Heart left ventricle (tissue), 16 donors: ENCODE data around the gene PFKFB4. TPM values are rescaled to one million over a fixed set of nuclear protein-coding genes. Genes with fewer than 3 reads are reported as not detected.
"Not testable (repeated sequence)": the region's sequence is repeated elsewhere in the genome, so short reads cannot be mapped to it uniquely, and the experiment has no call there.

ENCODE experiments used
- ATAC-seq, 4 donors: fragments of 200-7000 bp; cut with Tn5 transposase; one replicate each; pipeline ENCODE4 v1.9.1; 2020 to 2022; ENCODE audit warnings: moderate library complexity in 4 of 4, mild to moderate bottlenecking in 3 of 4, moderate number of reproducible peaks in 1 of 4
- DNase-seq, 5 donors: peaks; one replicate each; pipeline ENCODE4 v3.0.0-alpha.2; 2020
- H3K27ac ChIP-seq, 12 donors: fragments of 200-600 bp; sonication (generic) in 4 of 12; one replicate each; pipeline versions ENCODE4 v1.5.0 to v1.8.0; 2016 to 2022; ENCODE audit warnings: mild to moderate bottlenecking in 2 of 12
- H3K27me3 ChIP-seq, 9 donors: fragments of 200-600 bp; sonication (generic) in 2 of 9; one replicate each; pipeline versions ENCODE4 v1.5.1 to v1.8.0; 2016 to 2022; ENCODE audit warnings: mild to moderate bottlenecking in 3 of 9
- H3K36me3 ChIP-seq, 9 donors: fragments of 200-600 bp; sonication (generic) in 2 of 9; one replicate each; pipeline versions ENCODE4 v1.5.0 to v1.8.0; 2018 to 2022; ENCODE audit warnings: mild to moderate bottlenecking in 2 of 9
- H3K4me1 ChIP-seq, 12 donors: fragments of 200-600 bp; sonication (generic) in 4 of 12; one replicate each; pipeline versions ENCODE4 v1.5.0 to v1.8.0; 2016 to 2022; ENCODE audit warnings: mild to moderate bottlenecking in 3 of 12
- H3K4me3 ChIP-seq, 12 donors: fragments of 200-600 bp; sonication (generic) in 4 of 12; one replicate each; pipeline versions ENCODE4 v1.5.0 to v1.8.0; 2017 to 2022; ENCODE audit warnings: mild to moderate bottlenecking in 9 of 12, moderate library complexity in 4 of 12
- H3K9me3 ChIP-seq, 12 donors: fragments of 200-600 bp; sonication (generic) in 4 of 12; one replicate each; pipeline versions ENCODE4 v1.5.0 to v1.8.0; 2016 to 2022; ENCODE audit warnings: mild to moderate bottlenecking in 1 of 12
- POLR2A ChIP-seq, 2 donors: fragments of 450-650 bp; IDR thresholded peaks; one replicate each; pipeline ENCODE4 v1.6.1; 2017; ENCODE audit warnings: antibody characterized with exemption in 2 of 2, mild to moderate bottlenecking in 2 of 2, moderate library complexity in 2 of 2
- WGBS, 4 donors: extraction: QIAGEN DNeasy Blood & Tissue Kit in 2 of 4; methylation state at CpG; one replicate each; pipeline versions ENCODE4 v1.1.5 to v1.1.7; 2013 to 2018; 5-methylcytosine and 5-hydroxymethylcytosine counted together
- intact Hi-C, 10 donors: fragments of 100-400 bp; cut with DNase I; formaldehyde crosslinking; loops; one replicate each; pipeline versions ENCODE4 v1.11.1 to v1.14.2; 2022
- polyA plus RNA-seq, 2 donors: library from polyadenylated mRNA; stranded (reverse); fragments of 200-250 nt; gene quantifications; one replicate each; pipeline ENCODE4 v1.2.3, GENCODE V29; 2013
- total RNA-seq, 9 donors: library from RNA; depleted of rRNA in 2 of 9; stranded (reverse); fragments of >200 nt in 2 of 9; fragmentation: NEBNext Ultra II Directional in 3 of 9; extraction: Animal tissue kit (Norgen Biotek cat#: 25700) in 3 of 9; gene quantifications; one replicate each; pipeline versions ENCODE4 v1.1.0 to v1.2.4, GENCODE V29; 2016 to 2023
- TF ChIP-seq, protein P1 (sequence below), 12 donors: fragments of 200-600 bp; sonication (generic) in 4 of 12; IDR thresholded peaks; one replicate each; pipeline versions ENCODE4 v1.5.0 to v1.8.0; 2018 to 2022; ENCODE audit warnings: antibody characterized with exemption in 12 of 12, mild to moderate bottlenecking in 5 of 12
- donor health status: ischemic (EF 13 %, LVEDD 7.1; RV severe dilation, severe dysfunction).
- donor health status: healthy with polysubstance abuse.
- donor health status: DM: no; HTN: yes; CAD: no.
- donor health status: DM: no; HTN: no; CAD: no.
- donor health status: ischemic (EF 25% LVEDD 6.9; RV normal size, moderate dysfunction).
- donor health status: ischemic (EF 25% LVEDD 5.7; RV mildly dilated, moderate dysfunction).
- donor health status: healthy.
- donor health status: DM: yes; HTN: yes; CAD: no.
- donor health status: ischemic (EF 35%, LVEDD 5.7; RV mildly dilated, moderate dysfunction).
- donor health status: nonischemic (EF 11% LVEDD 7.7; RV severe dilation, severe dysfunction).
- donor health status: DM: yes; HTN: yes; CAD: no.
- donor health status: PGD.
- donor health status: ischemic (EF 29% LVEDD 5.4; RV normal size, mild dysfunction).
- donor health status: nonischemic (EF 23%, LVEDD 6.1; RV moderate dilation, normal function).

The PFKFB4 gene
- total and polyA plus RNA-seq, 11 donors: 0.44 to 9.1 (median 1.2) TPM

- DNase-seq (peak in 1 of 5 donors; percentile 24), ATAC-seq (no peak)
- Histone ChIP-seq H3K4me1 (peaks cover 0 to 48% (median 13%) of the 10 kb centered on the region in 12 donors), H3K4me3 (no peak overlapping the region), H3K9me3 (no peaks in the 10 kb centered on the region), H3K36me3 (no peaks in the 10 kb centered on the region), H3K27ac (peak overlapping the region in 1 of 12 donors; percentile 84), H3K27me3 (no peaks in the 10 kb centered on the region)
- no peak for TF ChIP-seq POLR2A (IDR thresholded peaks at IDR 0.05)
- TF ChIP-seq, protein P1, sequence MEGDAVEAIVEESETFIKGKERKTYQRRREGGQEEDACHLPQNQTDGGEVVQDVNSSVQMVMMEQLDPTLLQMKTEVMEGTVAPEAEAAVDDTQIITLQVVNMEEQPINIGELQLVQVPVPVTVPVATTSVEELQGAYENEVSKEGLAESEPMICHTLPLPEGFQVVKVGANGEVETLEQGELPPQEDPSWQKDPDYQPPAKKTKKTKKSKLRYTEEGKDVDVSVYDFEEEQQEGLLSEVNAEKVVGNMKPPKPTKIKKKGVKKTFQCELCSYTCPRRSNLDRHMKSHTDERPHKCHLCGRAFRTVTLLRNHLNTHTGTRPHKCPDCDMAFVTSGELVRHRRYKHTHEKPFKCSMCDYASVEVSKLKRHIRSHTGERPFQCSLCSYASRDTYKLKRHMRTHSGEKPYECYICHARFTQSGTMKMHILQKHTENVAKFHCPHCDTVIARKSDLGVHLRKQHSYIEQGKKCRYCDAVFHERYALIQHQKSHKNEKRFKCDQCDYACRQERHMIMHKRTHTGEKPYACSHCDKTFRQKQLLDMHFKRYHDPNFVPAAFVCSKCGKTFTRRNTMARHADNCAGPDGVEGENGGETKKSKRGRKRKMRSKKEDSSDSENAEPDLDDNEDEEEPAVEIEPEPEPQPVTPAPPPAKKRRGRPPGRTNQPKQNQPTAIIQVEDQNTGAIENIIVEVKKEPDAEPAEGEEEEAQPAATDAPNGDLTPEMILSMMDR (IDR thresholded peaks at IDR 0.05): no peak
- WGBS, 4 donors: 79 to 88% (median 85%) methylated on average over 11 to 14 of the region's 14 CpGs
- intact Hi-C loops: loop anchor here in 1 of 10 donors (10.0 kb wide), 1 partner anchor 278 kb away; no protein-coding TSS in a partner anchor
Observed at GRCh38 chr3:48552111-48552951, 4.3 kb downstream of the PFKFB4 start.

GRCh38 chr3:48551651-48552050 is 5.0 kb downstream of the PFKFB4 start:
- WGBS, 4 donors: 82 to 95% (median 91%) methylated on average over 7 of the region's 7 CpGs

DNA sequence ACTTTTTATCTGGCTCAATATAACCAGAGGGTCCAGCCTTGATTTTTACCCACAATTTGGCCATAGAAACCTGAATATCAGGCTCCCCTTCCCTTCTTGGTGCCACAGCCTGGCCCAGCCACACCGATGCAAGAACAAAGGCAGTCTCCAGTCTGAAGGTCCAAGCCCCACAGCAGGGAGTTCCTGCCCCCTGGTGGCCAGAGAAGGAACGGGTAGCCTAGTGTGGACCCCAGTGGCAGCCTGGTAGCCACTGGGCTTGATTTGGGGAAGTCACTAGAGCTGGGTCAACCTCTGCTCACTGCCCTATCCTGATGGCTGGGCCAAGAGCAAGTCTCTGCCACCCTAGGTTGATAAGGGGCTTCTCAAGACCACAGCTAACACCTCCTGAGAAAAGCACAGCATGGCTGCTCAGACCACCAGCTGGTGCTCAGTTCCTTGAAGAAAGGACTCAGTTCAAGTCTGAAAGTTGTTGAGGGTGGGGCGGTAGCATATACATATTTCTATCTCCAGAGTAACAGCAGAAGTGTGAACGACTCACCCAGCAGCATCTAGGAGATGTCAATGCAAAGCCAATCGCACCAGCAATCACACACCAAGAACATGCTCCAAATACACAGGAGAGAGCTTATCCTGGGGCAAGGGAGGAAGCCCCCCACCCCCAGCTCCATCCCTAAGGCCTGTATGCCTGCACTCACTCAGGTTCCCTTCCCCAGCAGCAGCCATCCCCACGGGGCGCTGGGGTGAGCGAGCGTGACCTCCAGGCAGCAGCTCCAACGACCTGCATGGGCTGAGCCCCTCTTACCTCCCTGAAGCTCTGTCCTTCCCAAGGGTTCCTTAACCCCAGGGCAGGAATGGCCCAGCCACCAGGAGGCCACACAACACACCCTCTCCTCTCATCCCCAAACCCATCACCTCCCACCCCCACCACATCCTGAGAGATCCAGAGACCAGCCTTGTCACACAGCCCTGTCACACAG is 7.6 kb downstream of the PFKFB4 start:
- intact Hi-C loops: loop anchor here (1.0 to 10.0 kb wide), 12 partner anchors 42 to 277 kb away; partner anchors contain the start of genes ATRIP (in 1 of the 10) and SHISA5 (in 1 of the 10)
- H3K27me3 ChIP-seq: no peaks in the 10 kb centered on the region
- H3K4me3 ChIP-seq: no peak overlapping the region
- DNase-seq: peak; percentile 84 to 92 (median 88)
- peak; percentile 83 to 96 (median 92) for ATAC-seq
- peaks cover 0 to 24% (median 2%) of the 10 kb centered on the region in 12 donors for H3K4me1 ChIP-seq
- 62 to 68% (median 66%) methylated on average over 10 of the region's 10 CpGs for WGBS, 4 donors
- no peak overlapping the region for H3K27ac ChIP-seq
- TF ChIP-seq POLR2A (IDR thresholded peaks at IDR 0.05): no peak
- TF ChIP-seq, protein P1 (IDR thresholded peaks at IDR 0.05): peak; percentile 86 to 98 (median 96)
- peaks cover 0 to 9% (median 0%) of the 10 kb centered on the region in 9 donors for H3K36me3 ChIP-seq
- no peaks in the 10 kb centered on the region for H3K9me3 ChIP-seq

More at GRCh38 chr3:48551651-48552050, 5.0 kb downstream of the PFKFB4 start:
- not testable (repeated sequence) for H3K4me3 ChIP-seq, H3K36me3 ChIP-seq, H3K9me3 ChIP-seq, H3K27me3 ChIP-seq, H3K27ac ChIP-seq, ATAC-seq
- peak in 1 of 5 donors; percentile 7 for DNase-seq
- intact Hi-C loops: loop anchor here in 1 of 10 donors (10.0 kb wide), 1 partner anchor 277 kb away; no protein-coding TSS in a partner anchor
- H3K4me1 ChIP-seq: peaks cover 0 to 45% (median 9%) of the 10 kb centered on the region in 12 donors

DNA sequence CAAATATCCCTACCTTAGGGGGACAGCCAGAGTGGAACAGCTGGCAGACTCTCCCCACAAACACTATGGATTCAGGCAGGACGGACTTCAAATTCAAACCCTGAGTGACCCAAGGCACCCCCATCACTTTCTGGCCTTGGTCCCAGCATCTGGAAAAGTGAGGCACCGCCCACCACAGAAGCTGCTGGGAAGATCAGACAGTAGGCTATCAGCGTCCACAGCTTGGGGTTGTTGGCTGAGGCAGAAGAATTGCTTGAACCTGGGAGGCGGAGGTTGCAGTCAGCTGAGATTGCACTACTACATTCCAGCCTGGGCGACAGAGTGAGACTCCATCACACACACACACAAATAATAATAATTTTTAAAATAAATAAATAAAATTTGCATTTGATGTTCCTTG is 8.5 kb downstream of the PFKFB4 start:
- intact Hi-C loops: loop anchor here in 9 of 10 donors (1.0 to 10.0 kb wide), 12 partner anchors 41 to 276 kb away; partner anchors contain the start of genes ATRIP (in 1 of the 9) and SHISA5 (in 1 of the 9)
- peaks cover 0 to 9% (median 0%) of the 10 kb centered on the region in 9 donors for H3K36me3 ChIP-seq

More for the DNA sequence above, 8.5 kb downstream of the PFKFB4 start:
- Histone ChIP-seq H3K4me3 (no peak overlapping the region), H3K9me3 (no peaks in the 10 kb centered on the region), H3K27ac (no peak overlapping the region), H3K27me3 (no peaks in the 10 kb centered on the region), H3K4me1 (peaks cover 0 to 22% (median 7%) of the 10 kb centered on the region in 12 donors)
- 68 to 82% (median 74%) methylated on average over 5 of the region's 5 CpGs for WGBS, 4 donors
- peak in 2 of 5 donors; percentile 13 to 14 for DNase-seq
- TF ChIP-seq, protein P1 (IDR thresholded peaks at IDR 0.05): no peak
- TF ChIP-seq POLR2A (IDR thresholded peaks at IDR 0.05): no peak
- ATAC-seq: no peak
